GM12878 (cell line): ENCODE data around the gene KCTD17. TPM values are rescaled to one million over a fixed set of nuclear protein-coding genes. Genes with fewer than 3 reads are reported as not detected.
A peak's percentile ranks its signal among the peaks of the same experiment; 100 is the strongest.

ENCODE experiments used
- ATAC-seq: fragments of 200-7000 bp; cut with Tn5 transposase; 3 replicates; pipeline ENCODE4 v1.9.1; 2020; ENCODE audit warnings: mild to moderate bottlenecking, moderate library complexity
- BruUV-seq: library from RNA; stranded (reverse); fragments of 400-500 nt; replicated peaks from 2 replicates; lab custom pipeline; 2021; lab: Mats Ljungman, UMichigan
- CTCF ChIA-PET: fragments of 300-600 bp; sonication (Branson Sonifier 250); formaldehyde crosslinking; extraction: SDS; loops from one replicate; lab custom pipeline; 2021; ENCODE audit warnings: inconsistent platforms; lab: Yijun Ruan, JAX
- POLR2A ChIA-PET: fragments of 350-600 bp; formaldehyde crosslinking; extraction: SDS; loops from one replicate; lab custom pipeline; 2021; ENCODE audit warnings: inconsistent platforms; lab: Charles Lee
- RAD21 ChIA-PET: fragments of 300-600 bp; sonication (Branson Sonifier 250); formaldehyde crosslinking; loops from one replicate; lab custom pipeline; 2023; ENCODE audit warnings: antibody characterized with exemption; ENCODE audit not compliant: unreplicated experiment; lab: Charles Lee
- SMC1A ChIA-PET: fragments of 300-600 bp; sonication (Branson Sonifier 250); formaldehyde crosslinking; loops from one replicate; lab custom pipeline; 2023; ENCODE audit not compliant: unreplicated experiment, uncharacterized antibody; lab: Charles Lee
- DNase-seq: peaks from one replicate; pipeline ENCODE4 v3.0.0-alpha.2; 2011; ENCODE audit warnings: low read depth, low spot score
- FAIRE-seq: peaks from 3 replicates; lab custom pipeline; 2011; peaks lifted over from hg19 to GRCh38; lab: Jason Lieb, UNC
- H2AFZ ChIP-seq: 2 replicates; pipeline ENCODE4 v1.6.0; 2011; ENCODE audit warnings: low read depth, low read length, control low read depth; ENCODE audit not compliant: control insufficient read depth
- H3K27ac ChIP-seq: 2 replicates; pipeline ENCODE4 v1.5.1; 2011; ENCODE audit warnings: control low read depth; ENCODE audit not compliant: control insufficient read depth, insufficient read depth
- H3K27me3 ChIP-seq, 2 experiments: replicated peaks in 1 of 2; 2 replicates each; pipeline versions ENCODE4 v1.6.0 to v1.6.1; 2011; ENCODE audit warnings: low read length in 1 of 2; ENCODE audit not compliant: control insufficient read depth in 2 of 2, insufficient read depth in 2 of 2
- H3K36me3 ChIP-seq, 2 experiments: 2 replicates each; pipeline ENCODE4 v1.5.1; 2011; ENCODE audit warnings: low read length in 1 of 2; ENCODE audit not compliant: control insufficient read depth in 2 of 2, insufficient read depth in 2 of 2
- H3K4me1 ChIP-seq: 2 replicates; pipeline ENCODE4 v1.6.1; 2011; ENCODE audit warnings: mild to moderate bottlenecking, low read length, moderate library complexity, mixed read lengths; ENCODE audit not compliant: control insufficient read depth, insufficient read depth
- H3K4me2 ChIP-seq: 2 replicates; pipeline ENCODE4 v1.6.0; 2011; ENCODE audit warnings: control low read depth; ENCODE audit not compliant: control insufficient read depth, insufficient read depth
- H3K4me3 ChIP-seq: fragments of 200-600 bp; sonication (generic); 2 replicates; pipeline ENCODE4 v1.5.1; 2016
- H3K79me2 ChIP-seq: 2 replicates; pipeline ENCODE4 v1.6.0; 2011; ENCODE audit warnings: low read length; ENCODE audit not compliant: control insufficient read depth, insufficient read depth
- H3K9ac ChIP-seq: 2 replicates; pipeline ENCODE4 v1.8.0; 2011; ENCODE audit warnings: low read length, control low read depth, mixed read lengths; ENCODE audit not compliant: control insufficient read depth, insufficient read depth
- H3K9me3 ChIP-seq: replicated peaks from 3 replicates; pipeline ENCODE4 v1.5.1; 2011; ENCODE audit warnings: mild to moderate bottlenecking, low read length; ENCODE audit not compliant: control insufficient read depth, insufficient read depth
- H4K20me1 ChIP-seq: 2 replicates; pipeline ENCODE4 v1.6.0; 2011; ENCODE audit not compliant: control insufficient read depth, insufficient read depth
- BACH1 ChIP-seq: fragments of 450-650 bp; IDR thresholded peaks from 2 replicates; pipeline ENCODE4 v1.6.1; 2017; ENCODE audit warnings: mild to moderate bottlenecking, borderline replicate concordance
- BHLHE40 ChIP-seq, 2 experiments: fragments of 450-650 bp in 1 of 2; IDR thresholded peaks; 2 replicates each; pipeline ENCODE4 v1.6.1; 2011 to 2017; ENCODE audit warnings: low read depth in 2 of 2, borderline replicate concordance in 1 of 2, improper control_type of control experiment in 1 of 2, low read length in 1 of 2, mild to moderate bottlenecking in 1 of 2
- MLLT1 ChIP-seq: fragments of 450-650 bp; IDR thresholded peaks from 2 replicates; pipeline ENCODE4 v1.6.1; 2016; ENCODE audit warnings: mild to moderate bottlenecking
- ZBTB11 ChIP-seq: fragments of 450-650 bp; formaldehyde crosslinking; IDR thresholded peaks from 2 replicates; pipeline ENCODE4 v1.5.0; 2022; ENCODE audit warnings: mild to moderate bottlenecking, missing genetic modification characterization
- WGBS: methylation state at CpG from one replicate; pipeline ENCODE4 v1.1.6; 2016; ENCODE audit warnings: low lambda C conversion rate; ENCODE audit not compliant: insufficient replicate concordance, insufficient coverage; ENCODE audit errors: missing lambda C conversion rate; 5-methylcytosine and 5-hydroxymethylcytosine counted together
- in situ Hi-C: fragments of 300-500 bp; cut with MboI; formaldehyde crosslinking; loops from 9 replicates; pipeline ENCODE4 v1.14.3; 2018; ENCODE audit warnings: mixed read lengths
- intact Hi-C: fragments of 100-400 bp; cut with micrococcal nuclease; formaldehyde crosslinking; loops from one replicate; pipeline ENCODE4 v1.14.2; 2022; ENCODE audit not compliant: unreplicated experiment
- polyA plus RNA-seq, 11 experiments: library from polyadenylated mRNA; depleted of rRNA in 4 of 11; unstranded in 6 of 11; stranded (reverse) in 5 of 11; fragments of >200 nt; fragmentation: Nextera tagmentation in 4 of 11; fragmentation: Illumina TruSeq in 1 of 11; extraction: Ambion mirVana in 4 of 11; extraction: Trizol in 1 of 11; gene quantifications; 1 replicate in 1 of 11; 2 replicates in 10 of 11; pipeline versions ENCODE4 v1.2.1 to v1.2.3, GENCODE V29; 2011 to 2016; ENCODE audit warnings: inconsistent platforms in 2 of 11, missing spikeins in 2 of 11, low read depth in 1 of 11
- total RNA-seq, 4 experiments: library from RNA; depleted of rRNA in 3 of 4; stranded (reverse); fragments of >200 nt in 3 of 4; fragmentation: Illumina TruSeq in 1 of 4; extraction: Trizol in 1 of 4; gene quantifications; 2 replicates each; pipeline versions ENCODE4 v1.2.1 to v1.2.3, GENCODE V29; 2013 to 2021

The KCTD17 gene
- total and polyA plus RNA-seq, 10 of the 15 experiments (the other 5 are each of a cell fraction or from before 2014, with no cell fraction given) = 0.16 to 18.4 (median 10.1) TPM; not detected in 1

- SMC1A ChIA-PET = no interaction called here
- CTCF ChIA-PET = no interaction called here
- 5% methylated on average over 11 of the region's 11 CpGs for WGBS
- DNase-seq = no peak
- Histone ChIP-seq H3K79me2 (no peaks in the 10 kb centered on the region), H4K20me1 (no peaks in the 10 kb centered on the region), H3K4me3 (no peak overlapping the region), H3K4me1 (no peaks in the 10 kb centered on the region), H3K27ac (no peak overlapping the region), H3K4me2 (no peak overlapping the region), H3K36me3 (no peaks in the 10 kb centered on the region), H3K9me3 (no peaks in the 10 kb centered on the region), H3K27me3 (peaks cover 1 to 5% of the 10 kb centered on the region in 2 experiments; a peak in 3 of 4 replicates), H3K9ac (no peak overlapping the region), H2AFZ (no peak overlapping the region)
- no peak for TF ChIP-seq MLLT1
- TF ChIP-seq BACH1 = peak; percentile 42; the same call in 1 of the 2 replicates
- TF ChIP-seq ZBTB11 (CRISPR knock-in tag) = no peak
- peak; percentile 57 to 89; a peak in 3 of 4 replicates for TF ChIP-seq BHLHE40 (IDR thresholded peaks at IDR 0.05; ENCODE audit: borderline replicate concordance in 1 of 2, low read depth in 2 of 2, low read length in 1 of 2)
- intact Hi-C loops = no loop called here
- RAD21 ChIA-PET = no interaction called here
- no peak for ATAC-seq
- in situ Hi-C loops = no loop called here
- FAIRE-seq = no peak
- BruUV-seq = no TSS peak
- POLR2A ChIA-PET = interaction anchor here (0.6 kb wide), 1 partner anchor 54 kb away, joined by 3 read pairs; the partner anchor contains the start of gene IL2RB
Observed at GRCh38 chr22:37095113-37095512, 43.6 kb downstream of the KCTD17 start.
